Gastroesophageal sphincter (tissue), 3 donors: ENCODE measurements around the gene OR8B12.

Experiments used
- EP300 ChIP-seq: sonication (generic); formaldehyde crosslinking; IDR thresholded peaks from one replicate; pipeline ENCODE4 v1.6.1; 2017; ENCODE audit warnings: antibody characterized with exemption, mild to moderate bottlenecking
- TF ChIP-seq, protein P1 (sequence below), 4 experiments: fragments of 200-600 bp in 2 of 4; fragments of 450-650 bp in 2 of 4; sonication (generic) in 1 of 4; IDR thresholded peaks; one replicate each; pipeline ENCODE4 v1.5.1; 2017 to 2019; ENCODE audit warnings: antibody characterized with exemption in 4 of 4, mild to moderate bottlenecking in 2 of 4, moderate library complexity in 2 of 4

DNA sequence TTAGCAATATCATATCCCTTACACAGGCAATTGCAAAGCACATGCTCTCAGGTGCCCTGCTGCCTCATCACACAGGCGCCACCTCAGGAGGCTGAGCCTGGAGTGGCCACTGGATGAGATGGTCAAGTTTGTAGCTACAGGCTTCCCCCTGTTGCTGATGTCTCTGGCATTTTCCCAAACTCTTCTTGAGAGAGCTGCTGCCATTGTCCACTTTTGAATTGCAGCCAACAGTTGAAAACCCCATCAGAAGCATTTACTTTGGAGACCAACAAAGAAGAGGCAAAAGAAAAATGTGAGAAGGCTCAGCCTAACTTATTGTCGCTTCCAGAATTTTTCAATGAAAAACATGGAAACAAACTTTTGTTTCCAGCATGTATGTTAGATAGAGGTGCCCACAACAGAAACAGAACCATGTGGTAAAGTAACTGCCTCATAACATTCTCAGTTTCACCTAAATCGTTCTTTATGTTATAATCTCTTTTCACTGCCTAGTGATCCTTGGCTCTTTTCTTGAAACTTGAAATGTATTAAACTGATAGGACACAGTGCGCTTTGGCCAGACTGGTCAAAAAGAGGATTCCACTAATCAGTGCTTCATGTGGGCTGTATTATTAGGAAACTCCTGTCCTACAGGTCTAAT, 50.3 kb downstream of the OR8B12 start:
- TF ChIP-seq, protein P1, sequence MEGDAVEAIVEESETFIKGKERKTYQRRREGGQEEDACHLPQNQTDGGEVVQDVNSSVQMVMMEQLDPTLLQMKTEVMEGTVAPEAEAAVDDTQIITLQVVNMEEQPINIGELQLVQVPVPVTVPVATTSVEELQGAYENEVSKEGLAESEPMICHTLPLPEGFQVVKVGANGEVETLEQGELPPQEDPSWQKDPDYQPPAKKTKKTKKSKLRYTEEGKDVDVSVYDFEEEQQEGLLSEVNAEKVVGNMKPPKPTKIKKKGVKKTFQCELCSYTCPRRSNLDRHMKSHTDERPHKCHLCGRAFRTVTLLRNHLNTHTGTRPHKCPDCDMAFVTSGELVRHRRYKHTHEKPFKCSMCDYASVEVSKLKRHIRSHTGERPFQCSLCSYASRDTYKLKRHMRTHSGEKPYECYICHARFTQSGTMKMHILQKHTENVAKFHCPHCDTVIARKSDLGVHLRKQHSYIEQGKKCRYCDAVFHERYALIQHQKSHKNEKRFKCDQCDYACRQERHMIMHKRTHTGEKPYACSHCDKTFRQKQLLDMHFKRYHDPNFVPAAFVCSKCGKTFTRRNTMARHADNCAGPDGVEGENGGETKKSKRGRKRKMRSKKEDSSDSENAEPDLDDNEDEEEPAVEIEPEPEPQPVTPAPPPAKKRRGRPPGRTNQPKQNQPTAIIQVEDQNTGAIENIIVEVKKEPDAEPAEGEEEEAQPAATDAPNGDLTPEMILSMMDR (IDR thresholded peaks at IDR 0.05), result no peak
- no peak for TF ChIP-seq EP300
